HG03575 (cell line): ENCODE data around the gene LINC01488.

Source experiments
- ATAC-seq: cut with Tn5 transposase; IDR thresholded peaks from one replicate; pipeline ENCODE4 v1.9.1; 2021; ENCODE audit not compliant: unreplicated experiment, insufficient number of reproducible peaks, low FRiP score; ENCODE audit errors: extremely low read depth

The LINC01488 gene

GRCh38 chr11:69489031-69489745, 7.7 kb downstream of the LINC01488 start:
- no peak for ATAC-seq

DNA sequence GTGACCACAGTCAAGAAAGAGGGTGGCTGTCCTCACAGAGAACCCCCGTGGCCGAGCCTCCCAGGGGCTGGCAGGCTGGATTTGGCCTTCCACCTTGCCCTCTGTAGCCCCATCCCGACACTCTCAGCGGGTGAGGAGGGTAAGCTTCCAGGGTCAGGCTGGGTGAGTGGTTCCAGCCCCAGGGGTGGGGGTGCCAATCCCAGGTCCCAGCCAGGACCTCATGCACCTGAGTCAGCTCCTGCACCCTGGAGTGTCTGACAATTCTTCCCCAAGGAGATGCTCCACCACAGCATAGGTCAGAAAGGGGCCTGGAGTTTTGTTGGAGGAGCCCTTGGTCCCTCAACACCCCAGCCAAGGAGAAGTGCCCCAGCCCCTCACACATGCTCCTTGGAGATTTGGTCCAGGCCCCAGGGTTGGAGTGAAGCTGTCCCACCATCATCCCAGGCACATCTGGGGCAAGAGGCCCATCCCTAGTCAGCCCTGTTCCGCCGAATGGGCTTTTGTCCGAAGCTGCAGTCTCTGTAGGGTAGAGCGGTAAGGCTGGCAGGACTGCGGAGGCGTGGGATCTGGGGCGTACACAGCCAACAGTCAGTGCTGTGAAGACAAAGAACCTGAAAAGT, 8.4 kb downstream of the LINC01488 start:
- no peak for ATAC-seq

- ATAC-seq, result no peak
Measured at GRCh38 chr11:69490516-69490915, 9.1 kb downstream of the LINC01488 start.

DNA sequence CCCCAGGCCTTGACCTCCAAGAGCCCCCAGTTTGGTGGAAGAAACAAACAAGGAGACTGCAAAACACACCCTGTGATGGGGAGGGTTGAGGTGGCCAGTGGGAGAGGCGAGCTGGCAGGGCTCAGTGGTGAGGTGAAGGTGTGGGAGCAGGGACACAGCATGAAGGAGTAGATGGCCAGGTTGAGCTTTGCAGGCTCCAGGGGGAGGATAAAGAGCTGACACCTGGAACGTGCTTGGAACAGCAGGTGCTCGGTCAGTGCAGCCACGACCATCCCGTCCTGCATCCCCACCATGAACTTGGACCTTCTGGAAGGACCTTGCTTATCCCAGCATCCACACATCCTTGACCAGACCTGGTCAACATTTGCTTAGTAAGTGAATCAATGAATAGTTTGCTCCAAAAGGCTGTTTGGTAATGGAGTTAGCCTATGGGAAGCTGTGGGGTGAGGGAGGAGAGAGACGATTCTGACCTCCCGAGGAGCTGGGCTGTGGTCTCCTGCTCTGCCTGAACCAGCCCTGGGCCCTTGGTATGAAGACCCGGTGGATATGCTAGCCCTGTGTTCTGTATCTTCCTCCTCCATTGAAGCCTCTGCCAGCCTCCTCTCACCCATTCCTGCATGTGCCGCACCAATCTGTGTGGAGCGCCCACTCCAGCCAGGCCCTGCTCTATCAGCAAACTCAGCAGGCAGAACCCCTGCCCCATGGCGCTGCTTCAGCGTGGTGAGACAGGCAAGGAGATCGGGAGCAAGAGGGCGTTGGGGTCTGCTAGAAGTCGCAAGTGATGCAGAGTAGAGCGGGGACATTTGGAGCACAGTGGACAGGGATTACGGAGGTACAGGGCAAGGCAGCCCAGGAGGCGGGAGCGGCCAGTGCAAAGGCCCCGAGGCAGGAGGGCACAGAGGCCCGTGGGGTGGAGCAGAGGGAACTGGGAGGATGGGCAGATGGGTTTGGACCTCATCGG, 9.9 kb downstream of the LINC01488 start:
- no peak for ATAC-seq

DNA sequence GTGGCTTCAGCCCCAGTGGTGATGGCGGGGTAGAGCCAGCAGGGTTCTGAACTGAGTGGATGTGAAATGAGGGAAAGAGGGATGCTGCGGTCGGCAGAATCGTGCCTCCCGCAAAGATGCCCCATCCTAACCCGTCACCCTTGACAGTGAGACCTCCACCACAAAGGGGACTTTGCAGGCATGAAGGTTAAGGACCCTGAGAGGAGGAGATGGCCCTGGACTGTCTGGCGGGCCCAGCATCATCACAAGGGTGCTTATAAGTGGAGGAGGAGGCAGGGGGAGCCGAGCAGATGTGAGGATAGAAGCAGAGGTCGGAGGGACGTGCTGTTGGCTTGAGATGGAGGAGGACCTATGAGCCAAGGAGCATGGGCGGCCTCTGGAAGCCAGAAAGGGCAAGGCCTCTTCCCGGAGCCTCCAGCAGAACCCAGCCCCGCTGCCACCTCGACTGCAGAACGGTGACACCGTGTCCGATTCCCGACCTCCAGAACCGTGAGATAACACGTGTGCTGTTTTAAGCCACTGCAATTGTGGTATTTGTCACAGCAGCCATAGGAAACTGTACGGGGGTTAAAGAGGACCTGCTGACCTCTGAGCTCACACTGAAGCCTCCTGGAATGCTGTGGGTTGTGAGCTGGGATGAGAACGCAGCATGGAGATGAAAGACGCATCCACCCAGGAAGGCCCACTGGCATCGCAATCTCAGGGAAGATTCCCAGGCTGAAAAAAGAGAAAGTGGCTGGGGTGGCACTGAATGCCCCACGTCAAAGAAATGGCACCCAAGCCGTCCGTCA, 10.9 kb downstream of the LINC01488 start:
- ATAC-seq, result no peak

GRCh38 chr11:69493931-69494821, 12.7 kb downstream of the LINC01488 start:
- ATAC-seq, result no peak

DNA sequence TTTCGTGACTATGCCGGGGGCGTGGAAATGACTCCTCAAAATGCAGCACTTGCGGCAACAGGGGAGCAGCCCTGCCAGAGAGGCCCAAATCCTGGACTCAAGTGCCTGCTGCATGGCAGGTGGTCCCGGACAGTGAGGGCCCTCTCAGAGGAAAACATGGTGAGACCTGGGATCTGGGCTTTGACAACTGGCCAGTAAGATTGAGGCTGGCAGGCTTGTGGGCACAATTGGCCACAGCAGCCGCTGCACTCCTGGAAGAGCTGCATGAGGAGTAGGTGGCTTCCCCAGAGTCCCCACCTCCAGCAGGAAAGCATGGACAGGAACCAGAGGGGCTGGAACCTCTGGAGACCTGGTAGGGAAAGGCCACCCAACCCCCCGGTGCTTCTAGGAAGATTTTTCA, 13.4 kb downstream of the LINC01488 start:
- no peak for ATAC-seq

- no peak for ATAC-seq
Measured at GRCh38 chr11:69495441-69496201, 14.2 kb downstream of the LINC01488 start.

DNA sequence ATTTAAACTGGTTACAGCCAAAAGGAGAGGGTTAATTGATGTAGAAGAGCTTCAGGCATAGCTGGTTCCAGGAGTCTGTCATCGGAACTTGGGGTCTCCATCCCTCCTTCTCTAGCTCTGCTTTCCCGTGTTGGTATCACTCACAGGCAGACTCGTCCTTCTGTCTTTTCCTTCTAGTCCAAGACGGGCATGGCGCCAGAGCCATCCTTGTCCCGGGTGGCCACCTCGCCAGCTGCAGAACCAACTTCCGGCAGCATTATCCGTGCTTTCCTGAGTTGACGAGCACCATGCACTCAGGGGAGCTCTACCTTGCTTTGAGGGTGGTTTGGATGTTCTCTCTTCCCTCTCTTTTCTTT, 14.7 kb downstream of the LINC01488 start:
- no peak for ATAC-seq

GRCh38 chr11:69496631-69497220, 15.3 kb downstream of the LINC01488 start:
- no peak for ATAC-seq

GRCh38 chr11:69497221-69497787, 15.8 kb downstream of the LINC01488 start:
- no peak for ATAC-seq

DNA sequence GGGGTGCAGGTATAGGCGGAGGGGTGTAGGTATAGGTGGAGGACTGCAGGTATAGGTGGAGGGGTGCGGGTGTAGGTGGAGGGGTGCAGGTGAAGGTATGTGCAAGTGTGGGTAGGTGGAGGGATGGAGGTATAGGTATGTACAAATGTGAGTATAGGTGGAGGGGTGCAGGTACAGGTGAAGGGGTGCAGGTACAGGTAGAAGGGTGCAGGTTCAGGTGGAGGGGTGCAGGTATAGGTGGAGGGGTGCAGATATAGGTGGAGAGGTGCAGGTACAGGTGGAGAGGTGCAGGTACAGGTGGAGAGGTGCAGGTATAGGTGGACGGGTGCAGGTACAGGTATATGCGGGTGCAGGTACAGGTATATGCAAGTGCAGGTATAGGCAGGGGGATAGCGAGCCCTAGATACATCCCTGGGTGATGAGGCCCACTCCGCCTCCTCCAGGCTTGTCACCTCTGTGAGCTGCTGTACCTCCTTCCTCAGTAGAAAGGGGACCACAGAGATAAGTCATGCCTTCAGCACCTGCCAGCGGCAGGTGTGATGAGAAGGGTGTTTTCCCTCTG, 17.2 kb downstream of the LINC01488 start:
- ATAC-seq, result no peak

- ATAC-seq, result no peak
Measured at GRCh38 chr11:69499186-69499917, 17.9 kb downstream of the LINC01488 start.

DNA sequence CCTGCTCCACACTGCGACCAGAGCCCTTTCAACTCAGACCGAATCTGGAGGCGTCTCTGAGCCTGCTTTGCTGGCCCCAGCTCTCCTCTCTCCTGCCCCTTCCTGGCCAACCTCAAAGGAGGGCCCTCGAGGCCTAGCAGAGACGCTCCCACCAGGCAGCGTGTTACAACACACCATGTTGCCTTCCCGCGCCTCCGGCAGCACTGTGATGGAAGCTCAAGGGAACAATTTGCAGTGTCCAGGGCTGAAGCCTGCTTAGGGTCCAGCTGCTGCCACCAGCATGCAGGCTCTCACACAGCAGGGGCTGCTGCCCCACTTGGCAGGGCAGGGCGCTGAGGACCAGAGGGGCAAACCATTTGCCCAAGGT, 18.4 kb downstream of the LINC01488 start:
- no peak for ATAC-seq

GRCh38 chr11:69500285-69501120, 19.0 kb downstream of the LINC01488 start:
- no peak for ATAC-seq
